Measurements from ENCODE around the gene TCP11L2.

The TCP11L2 gene

DNA sequence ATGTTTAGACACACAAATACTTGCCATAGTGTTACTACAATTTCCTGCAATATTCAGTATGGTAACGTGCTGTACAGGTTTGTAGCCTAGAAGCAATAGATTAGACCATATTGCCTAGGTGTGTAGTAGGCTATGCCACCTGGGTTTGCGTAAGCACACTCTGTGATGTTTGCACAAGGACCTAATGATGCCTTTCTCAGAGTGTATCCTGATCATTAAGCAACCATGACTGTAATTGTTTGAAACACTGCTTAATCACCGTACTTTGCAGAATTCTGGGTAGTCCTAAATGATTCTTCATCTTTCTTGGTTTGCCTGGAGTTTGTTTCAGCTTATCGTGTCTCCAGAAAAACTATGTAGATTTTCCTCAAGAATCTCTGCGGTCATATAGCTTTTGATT, 11.2 kb upstream of the TCP11L2 start:
- Histone ChIP-seq H3K4me2 (ENCODE audit: low read length) (no peak overlapping the region), H3K9ac (ENCODE audit: low read length) (no peak overlapping the region), H2AFZ (ENCODE audit: low read depth, low read length) (no peak overlapping the region)

DNA sequence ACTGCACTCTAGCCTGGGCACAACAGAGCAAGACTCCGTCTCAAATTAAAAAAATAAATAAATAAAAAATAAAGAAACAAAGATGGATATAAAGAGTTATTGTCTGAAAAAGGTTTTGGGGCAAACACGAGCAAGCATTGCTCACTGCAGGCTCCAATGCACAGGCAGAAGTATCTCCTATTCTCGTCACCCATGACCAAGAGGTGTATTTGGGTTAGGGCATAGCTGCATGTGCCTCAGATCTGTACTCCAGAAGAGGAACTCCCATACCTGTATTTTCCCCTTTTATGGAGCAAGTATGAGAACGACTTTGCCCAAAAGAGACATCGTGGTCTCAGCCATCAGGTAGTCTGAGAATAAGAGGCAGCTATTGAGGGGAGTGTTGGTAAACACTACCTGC, 10.2 kb upstream of the TCP11L2 start:
- Histone ChIP-seq H3K4me1 (ENCODE audit: low read length) (no peaks in the 10 kb centered on the region), H4K20me1 (ENCODE audit: insufficient read depth, low read length) (no peaks in the 10 kb centered on the region), H3K4me2 (ENCODE audit: low read length) (no peak overlapping the region), H3K9ac (ENCODE audit: low read length) (no peak overlapping the region), H3K27me3 (ENCODE audit: low read depth, low read length) (peaks cover 32% of the 10 kb centered on the region), H3K36me3 (replicated peaks; ENCODE audit: low read depth, low read length) (no peaks in the 10 kb centered on the region), H3K27ac (ENCODE audit: low read length) (no peak overlapping the region), H3K4me3 (ENCODE audit: low read length) (no peak overlapping the region), H3K9me3 (ENCODE audit: insufficient read depth, low read length) (no peaks in the 10 kb centered on the region), H2AFZ (ENCODE audit: low read depth, low read length) (no peak overlapping the region), H3K79me2 (ENCODE audit: low read length) (no peaks in the 10 kb centered on the region)
- no peak for TF ChIP-seq EZH2phosphoT487 (IDR thresholded peaks at IDR 0.05; ENCODE audit: low read depth)
- TF ChIP-seq, protein P1, sequence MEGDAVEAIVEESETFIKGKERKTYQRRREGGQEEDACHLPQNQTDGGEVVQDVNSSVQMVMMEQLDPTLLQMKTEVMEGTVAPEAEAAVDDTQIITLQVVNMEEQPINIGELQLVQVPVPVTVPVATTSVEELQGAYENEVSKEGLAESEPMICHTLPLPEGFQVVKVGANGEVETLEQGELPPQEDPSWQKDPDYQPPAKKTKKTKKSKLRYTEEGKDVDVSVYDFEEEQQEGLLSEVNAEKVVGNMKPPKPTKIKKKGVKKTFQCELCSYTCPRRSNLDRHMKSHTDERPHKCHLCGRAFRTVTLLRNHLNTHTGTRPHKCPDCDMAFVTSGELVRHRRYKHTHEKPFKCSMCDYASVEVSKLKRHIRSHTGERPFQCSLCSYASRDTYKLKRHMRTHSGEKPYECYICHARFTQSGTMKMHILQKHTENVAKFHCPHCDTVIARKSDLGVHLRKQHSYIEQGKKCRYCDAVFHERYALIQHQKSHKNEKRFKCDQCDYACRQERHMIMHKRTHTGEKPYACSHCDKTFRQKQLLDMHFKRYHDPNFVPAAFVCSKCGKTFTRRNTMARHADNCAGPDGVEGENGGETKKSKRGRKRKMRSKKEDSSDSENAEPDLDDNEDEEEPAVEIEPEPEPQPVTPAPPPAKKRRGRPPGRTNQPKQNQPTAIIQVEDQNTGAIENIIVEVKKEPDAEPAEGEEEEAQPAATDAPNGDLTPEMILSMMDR (IDR thresholded peaks at IDR 0.05; ENCODE audit: low read depth, low read length): no peak

More for the DNA sequence above, 11.2 kb upstream of the TCP11L2 start:
- Histone ChIP-seq H3K27me3 (ENCODE audit: low read depth, low read length) (peaks cover 33% of the 10 kb centered on the region), H3K79me2 (ENCODE audit: low read length) (no peaks in the 10 kb centered on the region), H3K9me3 (ENCODE audit: insufficient read depth, low read length) (no peaks in the 10 kb centered on the region), H4K20me1 (ENCODE audit: insufficient read depth, low read length) (no peaks in the 10 kb centered on the region), H3K36me3 (replicated peaks; ENCODE audit: low read depth, low read length) (no peaks in the 10 kb centered on the region), H3K4me1 (ENCODE audit: low read length) (no peaks in the 10 kb centered on the region), H3K27ac (ENCODE audit: low read length) (no peak overlapping the region), H3K4me3 (ENCODE audit: low read length) (no peak overlapping the region)
- TF ChIP-seq, protein P1 (IDR thresholded peaks at IDR 0.05; ENCODE audit: low read depth, low read length): no peak
- no peak for TF ChIP-seq EZH2phosphoT487 (IDR thresholded peaks at IDR 0.05; ENCODE audit: low read depth)

DNA sequence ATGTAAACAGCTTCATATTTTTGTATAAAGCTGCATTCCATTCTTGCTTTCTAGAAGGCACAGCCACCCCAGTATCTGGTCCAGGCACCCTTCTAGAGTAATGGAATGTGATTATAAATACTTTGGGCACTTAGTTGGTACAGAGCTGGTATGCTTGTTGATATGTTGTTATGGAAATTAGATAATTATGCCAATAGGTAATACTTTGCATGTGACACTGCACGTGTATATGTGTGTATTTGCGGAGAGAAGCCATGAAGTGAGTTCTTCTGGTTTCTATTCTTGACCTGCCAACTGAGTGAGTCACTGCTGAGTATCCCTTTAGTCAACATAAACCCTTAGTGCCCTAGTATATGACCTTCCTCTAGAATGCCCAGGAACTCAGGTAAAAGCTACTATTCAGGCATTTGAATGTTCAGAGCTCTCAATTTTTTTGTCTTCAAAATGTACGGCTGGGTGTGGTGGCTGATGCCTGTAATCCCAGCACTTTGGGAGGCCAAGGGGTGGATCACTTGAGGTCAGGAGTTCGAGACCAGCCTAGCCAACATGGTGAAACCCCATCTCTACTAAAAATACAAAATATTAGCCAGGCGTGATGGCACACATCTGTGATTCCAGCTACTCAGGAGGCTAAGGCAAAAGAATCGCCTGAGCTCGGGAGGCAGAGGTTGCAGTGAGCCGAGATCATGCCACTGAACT, 6.2 kb upstream of the TCP11L2 start:
- Histone ChIP-seq H4K20me1 (ENCODE audit: insufficient read depth, low read length) (no peaks in the 10 kb centered on the region), H3K4me3 (ENCODE audit: low read length) (no peak overlapping the region)

DNA sequence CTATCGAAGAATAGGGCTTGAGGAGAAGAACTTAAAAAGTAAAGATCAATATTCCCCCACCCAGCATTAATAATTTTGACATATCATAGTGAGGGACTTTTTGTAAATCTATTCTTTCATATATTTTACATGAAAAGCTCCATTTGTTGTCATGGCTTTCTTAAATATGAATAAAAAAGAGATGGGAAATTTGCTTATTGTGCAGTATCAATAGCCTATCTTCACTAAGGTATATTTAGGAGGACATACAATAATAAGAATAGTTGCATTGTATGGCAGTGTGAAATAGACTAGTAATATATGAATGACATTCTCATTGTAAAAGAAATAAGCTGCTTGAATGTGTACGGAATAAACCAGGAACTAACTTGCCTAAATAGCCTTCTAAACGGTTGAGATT, 5.5 kb upstream of the TCP11L2 start:
- no peaks in the 10 kb centered on the region for H3K9me3 ChIP-seq (ENCODE audit: insufficient read depth, low read length)
- H3K4me2 ChIP-seq (ENCODE audit: low read length): no peak overlapping the region
- no peak overlapping the region for H3K4me3 ChIP-seq (ENCODE audit: low read length)
- peaks cover 17% of the 10 kb centered on the region for H3K27me3 ChIP-seq (ENCODE audit: low read depth, low read length)
- no peak overlapping the region for H3K27ac ChIP-seq (ENCODE audit: low read length)
- H3K9ac ChIP-seq (ENCODE audit: low read length): no peak overlapping the region
- H2AFZ ChIP-seq (ENCODE audit: low read depth, low read length): no peak overlapping the region
- peaks cover 6% of the 10 kb centered on the region for H3K4me1 ChIP-seq (ENCODE audit: low read length)
- no peaks in the 10 kb centered on the region for H3K36me3 ChIP-seq (replicated peaks; ENCODE audit: low read depth, low read length)
- H4K20me1 ChIP-seq (ENCODE audit: insufficient read depth, low read length): no peaks in the 10 kb centered on the region
- TF ChIP-seq, protein P1 (IDR thresholded peaks at IDR 0.05; ENCODE audit: low read depth, low read length): no peak
- H3K79me2 ChIP-seq (ENCODE audit: low read length): no peaks in the 10 kb centered on the region

More for the DNA sequence above, 6.2 kb upstream of the TCP11L2 start:
- Histone ChIP-seq H2AFZ (ENCODE audit: low read depth, low read length) (no peak overlapping the region), H3K9ac (ENCODE audit: low read length) (no peak overlapping the region), H3K79me2 (ENCODE audit: low read length) (no peaks in the 10 kb centered on the region), H3K9me3 (ENCODE audit: insufficient read depth, low read length) (no peaks in the 10 kb centered on the region), H3K4me1 (ENCODE audit: low read length) (peaks cover 3% of the 10 kb centered on the region), H3K27ac (ENCODE audit: low read length) (no peak overlapping the region), H3K4me2 (ENCODE audit: low read length) (no peak overlapping the region), H3K27me3 (ENCODE audit: low read depth, low read length) (peaks cover 20% of the 10 kb centered on the region), H3K36me3 (replicated peaks; ENCODE audit: low read depth, low read length) (no peaks in the 10 kb centered on the region)
- TF ChIP-seq EZH2phosphoT487 (IDR thresholded peaks at IDR 0.05; ENCODE audit: low read depth): no peak
- TF ChIP-seq, protein P1 (IDR thresholded peaks at IDR 0.05; ENCODE audit: low read depth, low read length): no peak
